ENCODE data around the gene LRIG2.
"Not testable (repeated sequence)": the region's sequence is repeated elsewhere in the genome, so short reads cannot be mapped to it uniquely, and the experiment has no call there.

Gene LRIG2

GRCh38 chr1:113072757-113073478 lies at the start of gene LRIG2:
LRIG2 (plus strand) TSS chr1:113073198; CDS start chr1:113073407, 209 bp downstream.
- peak; percentile 94 for DNase-seq (ENCODE audit: low spot score)

GRCh38 chr1:113023316-113023715 lies 49.7 kb upstream of the LRIG2 start:
- DNase-seq (ENCODE audit: low spot score), result not testable (repeated sequence)

GRCh38 chr1:113027007-113027406 lies 46.0 kb upstream of the LRIG2 start:
- DNase-seq (ENCODE audit: low spot score), result no peak

- DNase-seq (ENCODE audit: low spot score), result no peak
These were observed 45.5 kb upstream of the LRIG2 start for GRCh38 chr1:113027449-113027848.

GRCh38 chr1:113029822-113030221 lies 43.2 kb upstream of the LRIG2 start:
- no peak for DNase-seq (ENCODE audit: low spot score)

- DNase-seq (ENCODE audit: low spot score), result no peak
These were observed 41.6 kb upstream of the LRIG2 start for GRCh38 chr1:113031171-113031933.

- no peak for DNase-seq (ENCODE audit: low spot score)
These were observed 37.9 kb upstream of the LRIG2 start for GRCh38 chr1:113035086-113035485.

GRCh38 chr1:113036639-113037321 lies 36.2 kb upstream of the LRIG2 start:
- no peak for DNase-seq (ENCODE audit: low spot score)

GRCh38 chr1:113040041-113040440 lies 33.0 kb upstream of the LRIG2 start:
- DNase-seq (ENCODE audit: low spot score), result no peak

- DNase-seq (ENCODE audit: low spot score), result no peak
These were observed 32.1 kb upstream of the LRIG2 start for GRCh38 chr1:113040718-113041412.

GRCh38 chr1:113041569-113042284 lies 31.3 kb upstream of the LRIG2 start:
- DNase-seq (ENCODE audit: low spot score), result no peak

- peak; percentile 69 for DNase-seq (ENCODE audit: low spot score)
These were observed 30.5 kb upstream of the LRIG2 start for GRCh38 chr1:113042285-113043143.

GRCh38 chr1:113043144-113043488 lies 29.9 kb upstream of the LRIG2 start:
- DNase-seq (ENCODE audit: low spot score), result not testable (repeated sequence)

GRCh38 chr1:113046569-113046968 lies 26.4 kb upstream of the LRIG2 start:
- no peak for DNase-seq (ENCODE audit: low spot score)

- DNase-seq (ENCODE audit: low spot score), result no peak
These were observed 24.9 kb upstream of the LRIG2 start for GRCh38 chr1:113048064-113048463.

GRCh38 chr1:113053344-113054126 lies 19.5 kb upstream of the LRIG2 start:
- DNase-seq (ENCODE audit: low spot score), result no peak

GRCh38 chr1:113055570-113055969 lies 17.4 kb upstream of the LRIG2 start:
- no peak for DNase-seq (ENCODE audit: low spot score)

GRCh38 chr1:113057006-113057405 lies 16.0 kb upstream of the LRIG2 start:
- DNase-seq (ENCODE audit: low spot score), result no peak

GRCh38 chr1:113058941-113059706 lies 13.9 kb upstream of the LRIG2 start:
- peak; percentile 61 for DNase-seq (ENCODE audit: low spot score)
